Prostate gland (tissue), 2 donors: Measurements from ENCODE around the gene LCN10.

Experiments
- POLR2A ChIP-seq: fragments of 450-650 bp; IDR thresholded peaks from one replicate; pipeline ENCODE4 v1.6.1; 2016; ENCODE audit warnings: antibody characterized with exemption, mild to moderate bottlenecking
- POLR2AphosphoS5 ChIP-seq: sonication (generic); formaldehyde crosslinking; IDR thresholded peaks from one replicate; pipeline ENCODE4 v1.6.1; 2017; ENCODE audit warnings: antibody characterized with exemption
- TF ChIP-seq, protein P1 (sequence below), 4 experiments: fragments of 200-600 bp in 2 of 4; fragments of 450-650 bp in 2 of 4; sonication (generic) in 2 of 4; IDR thresholded peaks; 1 replicate in 3 of 4; 2 replicates in 1 of 4; pipeline ENCODE4 v1.5.1; 2016 to 2019; ENCODE audit warnings: antibody characterized with exemption in 4 of 4, mild to moderate bottlenecking in 2 of 4, moderate library complexity in 2 of 4

DNA sequence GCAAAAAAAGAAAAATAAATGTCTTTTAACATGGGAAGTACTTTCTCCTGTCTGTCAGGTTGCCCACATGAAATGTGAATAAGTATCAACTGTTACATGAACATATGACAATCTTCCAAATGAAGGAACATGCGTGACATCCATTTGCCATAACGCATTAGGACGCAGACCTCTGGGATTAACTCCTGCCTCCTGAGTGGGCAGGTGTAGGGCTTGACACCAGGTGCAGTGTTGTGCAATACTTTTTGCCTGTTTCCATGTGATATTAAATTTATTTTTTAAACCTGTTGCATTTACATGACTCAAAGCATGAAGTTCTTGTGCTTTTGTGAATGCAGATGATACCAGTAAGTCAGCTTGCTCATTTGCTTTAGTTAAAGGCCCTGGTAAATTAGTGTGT, 39.7 kb upstream of the LCN10 start:
- TF ChIP-seq, protein P1, sequence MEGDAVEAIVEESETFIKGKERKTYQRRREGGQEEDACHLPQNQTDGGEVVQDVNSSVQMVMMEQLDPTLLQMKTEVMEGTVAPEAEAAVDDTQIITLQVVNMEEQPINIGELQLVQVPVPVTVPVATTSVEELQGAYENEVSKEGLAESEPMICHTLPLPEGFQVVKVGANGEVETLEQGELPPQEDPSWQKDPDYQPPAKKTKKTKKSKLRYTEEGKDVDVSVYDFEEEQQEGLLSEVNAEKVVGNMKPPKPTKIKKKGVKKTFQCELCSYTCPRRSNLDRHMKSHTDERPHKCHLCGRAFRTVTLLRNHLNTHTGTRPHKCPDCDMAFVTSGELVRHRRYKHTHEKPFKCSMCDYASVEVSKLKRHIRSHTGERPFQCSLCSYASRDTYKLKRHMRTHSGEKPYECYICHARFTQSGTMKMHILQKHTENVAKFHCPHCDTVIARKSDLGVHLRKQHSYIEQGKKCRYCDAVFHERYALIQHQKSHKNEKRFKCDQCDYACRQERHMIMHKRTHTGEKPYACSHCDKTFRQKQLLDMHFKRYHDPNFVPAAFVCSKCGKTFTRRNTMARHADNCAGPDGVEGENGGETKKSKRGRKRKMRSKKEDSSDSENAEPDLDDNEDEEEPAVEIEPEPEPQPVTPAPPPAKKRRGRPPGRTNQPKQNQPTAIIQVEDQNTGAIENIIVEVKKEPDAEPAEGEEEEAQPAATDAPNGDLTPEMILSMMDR (IDR thresholded peaks at IDR 0.05), result no peak
- TF ChIP-seq POLR2A (no peak), POLR2AphosphoS5 (no peak)
